Keratinocyte (primary cell): Measurements from ENCODE around the gene RYR2.

Experiments
- CTCF ChIP-seq, 3 experiments: IDR thresholded peaks in 1 of 3; conservative IDR thresholded peaks in 1 of 3; optimal IDR thresholded peaks in 1 of 3; 2 replicates in 2 of 3; 3 replicates in 1 of 3; pipeline versions ENCODE3 to v1.5.1; 2011; ENCODE audit warnings: low read length in 3 of 3, mild to moderate bottlenecking in 3 of 3, moderate library complexity in 2 of 3, control low read depth in 1 of 3, inconsistent platforms in 1 of 3; ENCODE audit not compliant: insufficient read depth in 2 of 3; ENCODE audit errors: extremely low read depth in 1 of 3
- EZH2 ChIP-seq: IDR thresholded peaks from one replicate; pipeline ENCODE4 v1.6.1; 2012; ENCODE audit warnings: inconsistent platforms, mild to moderate bottlenecking, low read length, moderate library complexity

DNA sequence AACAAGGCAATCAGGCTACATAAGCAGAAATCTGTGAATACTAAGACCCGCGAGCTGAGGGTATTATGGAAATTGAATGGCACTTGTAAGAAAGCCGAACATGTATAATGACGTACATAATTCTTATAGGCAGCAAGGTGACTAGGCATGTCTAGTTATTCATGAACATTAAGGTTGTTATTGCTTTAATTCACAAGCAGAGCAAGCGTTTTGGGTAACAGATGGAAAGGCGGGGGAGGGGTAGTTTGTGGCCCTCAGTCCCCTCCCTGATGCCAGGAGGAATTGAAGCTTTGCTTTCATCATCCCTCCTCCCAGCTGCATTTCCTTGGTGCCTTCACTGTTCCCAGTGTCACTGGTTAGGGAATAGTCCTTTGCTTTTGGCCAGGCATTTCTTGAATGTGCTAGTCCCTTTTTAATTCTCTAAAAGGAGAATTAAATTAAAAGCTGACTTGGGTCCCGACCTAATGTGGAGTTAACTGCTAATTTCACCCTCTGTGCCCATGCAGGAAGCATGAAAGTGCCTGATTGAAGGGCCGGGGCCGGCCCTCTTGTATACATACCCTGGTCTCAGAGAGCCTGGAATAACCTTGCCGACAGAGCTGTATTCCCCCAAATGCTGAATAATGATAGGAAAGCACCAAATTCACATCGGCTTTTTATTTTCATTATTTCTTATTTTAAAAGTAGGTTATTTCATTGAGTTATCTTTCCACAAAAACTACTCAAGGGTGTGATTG is 42.5 kb downstream of the RYR2 start:
- TF ChIP-seq CTCF (optimal IDR thresholded peaks at IDR 0.05 in 1 of 3, IDR thresholded peaks at IDR 0.05 in 1 of 3, conservative IDR thresholded peaks at IDR 0.05 in 1 of 3; ENCODE audit: extremely low read depth in 1 of 3, insufficient read depth in 2 of 3, low read length in 3 of 3) (no peak), EZH2 (no peak)
